CD4-positive, alpha-beta T cell treated with Interleukin-12 subunit alpha and Interleukin-12 subunit beta, for 1 hour (primary cell): ENCODE measurements around the gene WWOX.

ENCODE experiments used
- DNase-seq: peaks from one replicate; pipeline ENCODE4 v3.0.0-alpha.2; 2020

The WWOX gene

GRCh38 chr16:78368121-78369102, 269.0 kb downstream of the WWOX start:
- no peak for DNase-seq

DNA sequence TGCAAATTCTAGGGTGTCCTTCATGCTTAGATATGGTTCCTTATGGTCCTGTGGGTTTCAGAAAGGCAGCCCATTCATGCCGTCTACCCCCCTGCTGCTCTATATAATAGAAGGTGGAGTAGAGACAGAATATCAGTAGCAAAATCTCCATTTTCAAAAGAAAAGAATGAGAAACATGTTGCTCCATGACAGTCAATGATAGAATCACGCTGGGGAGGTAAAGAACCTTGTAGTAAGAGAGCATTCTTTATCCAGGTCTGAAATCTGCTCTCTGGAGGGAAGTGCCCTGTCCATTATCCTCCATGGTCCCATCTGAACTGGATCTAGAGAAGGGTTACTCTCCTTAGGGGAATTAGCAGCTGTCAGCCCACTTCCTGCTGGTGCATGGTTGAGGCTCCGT, 272.8 kb downstream of the WWOX start:
- DNase-seq = no peak

- DNase-seq = no peak
These were observed 275.7 kb downstream of the WWOX start for GRCh38 chr16:78375055-78375679.

DNA sequence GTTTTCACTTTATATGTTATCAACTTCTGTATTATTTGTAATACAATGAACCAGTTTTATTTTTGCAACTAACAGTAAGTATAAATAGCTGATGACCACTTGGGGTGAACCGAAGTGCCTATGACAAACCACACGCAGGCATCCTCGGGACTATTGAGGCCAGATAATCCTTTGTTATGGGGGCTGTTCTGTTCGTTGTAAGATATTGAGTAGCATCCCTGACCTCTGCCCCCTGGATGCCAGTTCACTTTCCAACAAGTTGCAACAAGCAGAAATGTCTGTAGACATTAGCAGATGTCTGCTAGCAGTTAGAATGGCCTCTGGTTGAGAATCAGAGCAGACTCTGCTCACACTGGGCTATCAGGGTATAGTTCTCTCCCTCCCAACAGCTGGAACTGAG, 277.0 kb downstream of the WWOX start:
- no peak for DNase-seq

- no peak for DNase-seq
These were observed 277.9 kb downstream of the WWOX start for GRCh38 chr16:78377312-78377711.

GRCh38 chr16:78381060-78381459, 281.6 kb downstream of the WWOX start:
- no peak for DNase-seq

DNA sequence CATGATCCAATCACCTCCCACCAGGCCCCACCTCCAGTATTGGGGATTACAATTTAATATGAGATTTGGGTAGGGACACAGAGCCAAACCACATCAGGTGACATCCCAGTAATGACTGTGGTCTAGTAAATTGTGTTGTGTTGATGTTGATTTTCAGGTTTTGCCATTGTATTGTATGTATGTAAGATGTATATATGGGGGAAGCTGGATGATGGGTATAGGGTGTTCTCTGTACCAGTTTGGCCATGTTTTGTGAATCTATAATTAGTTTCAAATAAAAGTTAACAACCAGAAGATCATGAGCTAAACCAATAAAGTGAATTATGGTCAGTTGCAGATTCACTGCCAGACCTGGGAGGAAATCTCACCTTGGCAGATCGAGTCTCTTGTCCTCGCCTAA, 283.7 kb downstream of the WWOX start:
- DNase-seq = no peak

DNA sequence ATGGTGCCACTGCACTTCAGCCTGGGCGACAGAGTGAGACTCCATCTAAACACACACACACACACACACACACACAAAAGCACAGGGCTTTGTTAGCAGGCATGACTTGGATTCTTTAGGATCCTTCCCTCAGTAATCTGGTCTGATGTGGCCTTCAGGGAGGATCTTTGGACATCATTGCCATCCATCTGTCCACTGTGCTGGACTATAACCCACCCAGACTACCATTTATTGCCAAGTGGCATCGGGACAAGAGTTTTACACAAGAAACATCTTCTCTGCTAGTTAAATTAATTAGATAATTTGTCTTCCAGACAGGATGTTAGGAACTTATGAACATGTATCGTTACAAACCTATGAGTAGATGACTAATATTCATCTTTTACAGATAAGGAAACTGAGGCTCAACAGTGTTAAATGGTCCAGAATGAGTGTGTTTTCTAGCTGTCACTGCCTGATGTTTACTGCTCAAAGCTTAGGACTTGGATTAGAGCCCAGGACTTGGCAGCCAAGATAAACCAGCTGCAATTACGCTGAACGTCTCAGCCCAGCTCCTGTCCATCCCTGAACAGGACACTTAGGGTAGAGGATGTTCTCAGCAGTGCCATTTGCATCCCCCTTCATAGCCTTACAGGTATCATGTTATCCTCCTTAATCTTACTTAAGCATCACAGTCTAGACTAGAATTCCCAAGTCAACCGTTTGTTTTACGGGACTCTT, 285.8 kb downstream of the WWOX start:
- no peak for DNase-seq

- DNase-seq = no peak
These were observed 287.3 kb downstream of the WWOX start for GRCh38 chr16:78386557-78387324.

DNA sequence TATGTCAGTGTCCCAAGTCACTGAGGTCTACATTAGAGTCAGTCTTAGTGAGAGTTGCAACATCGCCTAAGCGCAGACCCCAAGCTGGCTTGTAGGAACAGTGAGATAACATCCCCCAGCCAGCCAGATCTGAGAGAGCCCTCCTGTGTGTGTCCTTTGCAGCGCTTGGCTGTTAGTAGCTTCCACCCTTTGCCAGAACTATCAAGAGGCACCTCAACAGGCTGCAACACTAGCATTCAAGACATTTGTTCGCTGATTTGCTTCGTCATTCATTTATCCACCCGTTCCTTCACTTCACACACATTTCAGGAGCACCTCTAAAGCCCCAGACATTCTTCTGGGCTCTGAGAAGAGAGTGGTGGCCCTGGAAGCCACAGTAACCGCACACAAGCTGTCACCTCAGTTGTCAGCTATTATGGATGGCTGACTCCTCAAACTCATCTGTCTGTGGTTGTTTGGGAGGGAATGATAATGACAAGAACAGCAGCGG, 289.6 kb downstream of the WWOX start:
- no peak for DNase-seq

GRCh38 chr16:78390092-78390491, 290.6 kb downstream of the WWOX start:
- no peak for DNase-seq

GRCh38 chr16:78390508-78391324, 291.3 kb downstream of the WWOX start:
- DNase-seq = no peak

DNA sequence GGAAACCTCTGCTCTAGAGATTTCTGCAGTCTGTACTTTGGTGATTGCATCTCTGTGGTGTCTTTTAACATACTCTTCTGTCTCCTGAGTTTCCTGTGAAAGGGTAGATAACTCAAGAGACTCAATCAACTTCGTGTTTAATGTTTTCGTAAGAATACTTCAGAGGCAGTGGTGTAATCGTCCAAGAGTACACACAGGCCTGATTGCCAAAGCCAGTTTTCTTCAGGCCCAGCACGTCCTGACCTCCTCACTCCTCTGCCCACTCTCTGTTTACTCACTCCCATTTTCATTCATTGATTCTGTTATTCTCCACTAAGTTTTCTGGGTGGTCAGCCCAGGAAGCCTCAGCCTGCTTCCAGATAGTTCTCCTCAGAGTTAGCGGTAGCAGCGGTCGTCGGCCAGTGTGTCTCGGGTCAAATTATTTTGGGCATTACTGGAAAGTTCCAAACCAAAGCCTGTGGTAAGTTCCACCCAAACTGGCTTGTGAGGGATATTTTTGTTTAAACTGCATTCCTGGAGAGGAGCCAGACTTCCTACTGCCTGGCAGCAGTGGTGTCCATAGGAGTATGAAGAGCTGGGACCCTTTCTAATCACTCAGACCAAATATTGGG, 293.2 kb downstream of the WWOX start:
- DNase-seq = no peak

- no peak for DNase-seq
These were observed 295.6 kb downstream of the WWOX start for GRCh38 chr16:78395035-78395434.

DNA sequence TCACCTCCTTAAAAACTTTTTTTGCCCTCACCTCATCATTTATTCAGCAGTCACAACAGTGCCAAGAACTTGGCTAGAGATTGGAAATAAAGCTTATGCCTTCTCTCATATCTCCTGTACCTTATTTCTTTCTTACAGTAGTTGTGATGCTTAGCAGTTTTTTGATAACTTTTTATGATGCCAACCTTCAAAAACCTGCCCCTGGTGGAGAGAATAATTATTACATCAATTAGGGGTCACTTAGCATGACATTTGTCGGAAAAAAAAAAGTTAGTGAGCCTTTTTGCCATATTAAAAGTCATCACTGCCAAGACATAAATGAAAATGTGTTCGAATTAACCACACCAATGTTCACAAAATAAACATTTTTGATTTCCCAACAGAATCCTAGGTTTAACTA, 296.6 kb downstream of the WWOX start:
- DNase-seq = no peak

DNA sequence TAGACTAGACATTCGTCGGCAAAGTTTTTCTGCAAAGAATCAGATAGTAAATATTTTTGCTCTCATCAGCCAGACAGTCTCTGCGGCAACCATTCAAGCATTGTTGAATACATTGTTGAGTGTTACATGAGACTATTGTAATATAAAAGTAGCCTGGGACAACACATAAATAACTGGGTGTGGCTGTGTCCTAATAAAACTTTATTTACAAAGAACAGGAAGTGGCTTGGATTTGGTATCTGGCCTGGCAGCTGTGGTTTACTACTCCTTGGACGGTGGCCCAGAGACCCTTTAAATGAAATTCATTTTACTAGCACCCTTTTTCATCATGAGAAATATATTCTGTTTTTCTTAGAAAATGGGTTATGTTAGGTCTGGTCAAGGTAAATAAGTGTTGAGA, 297.2 kb downstream of the WWOX start:
- DNase-seq = no peak

DNA sequence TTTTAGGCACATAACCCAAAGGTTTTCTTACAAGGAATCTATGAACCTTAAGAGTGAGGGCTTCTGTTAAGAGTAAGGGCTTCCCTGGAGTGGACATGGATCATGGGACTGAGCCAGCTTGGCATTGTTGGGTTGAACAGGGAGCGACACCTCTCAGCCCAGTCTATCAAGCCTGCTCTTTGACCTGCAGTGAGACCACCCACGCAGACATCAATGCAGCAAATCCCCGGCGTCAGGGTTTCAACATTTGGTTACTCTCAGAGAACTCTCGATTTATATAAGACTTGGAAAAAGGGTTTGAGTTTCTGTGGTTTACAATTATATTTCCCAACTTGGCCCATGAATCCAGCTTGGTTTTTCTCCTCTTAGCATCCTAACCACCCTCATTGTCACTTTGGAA, 299.9 kb downstream of the WWOX start:
- DNase-seq = no peak

DNA sequence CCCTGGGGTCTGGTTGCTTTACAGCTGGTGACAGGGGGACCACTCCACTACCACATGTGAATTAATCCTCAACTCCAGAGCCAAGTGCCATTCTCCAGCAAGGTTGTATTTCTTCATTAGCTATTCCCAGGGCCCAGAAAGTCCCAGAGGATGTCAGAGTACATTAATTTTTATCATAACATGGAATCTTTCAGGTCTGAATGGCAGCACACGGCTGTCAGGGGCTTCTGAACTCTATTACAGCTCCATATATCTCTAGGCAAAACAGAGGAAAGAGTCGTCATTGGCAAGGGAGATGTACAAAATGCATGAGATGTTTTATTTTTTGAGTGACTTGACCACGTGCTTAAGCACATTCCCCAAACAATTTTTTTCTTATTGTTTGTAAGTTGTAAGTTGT, 303.4 kb downstream of the WWOX start:
- no peak for DNase-seq

DNA sequence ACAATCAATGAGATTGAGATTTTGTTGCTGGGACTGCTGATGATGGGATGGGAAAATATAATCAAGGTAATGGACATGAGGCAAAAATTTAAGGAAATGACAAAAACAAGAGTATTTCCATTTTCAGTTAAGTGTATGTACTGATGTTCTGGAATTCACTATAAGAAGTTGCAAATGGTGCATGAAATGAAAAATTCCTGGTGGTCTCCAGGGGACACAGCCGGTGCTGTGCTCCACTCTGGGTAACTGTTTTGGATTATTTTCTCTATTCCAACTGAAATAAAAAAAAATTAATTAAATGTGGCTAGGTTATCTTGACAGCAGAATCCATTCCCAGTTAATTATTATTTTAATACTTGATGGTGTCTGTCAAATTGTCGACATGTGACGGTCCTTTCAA, 305.6 kb downstream of the WWOX start:
- no peak for DNase-seq

DNA sequence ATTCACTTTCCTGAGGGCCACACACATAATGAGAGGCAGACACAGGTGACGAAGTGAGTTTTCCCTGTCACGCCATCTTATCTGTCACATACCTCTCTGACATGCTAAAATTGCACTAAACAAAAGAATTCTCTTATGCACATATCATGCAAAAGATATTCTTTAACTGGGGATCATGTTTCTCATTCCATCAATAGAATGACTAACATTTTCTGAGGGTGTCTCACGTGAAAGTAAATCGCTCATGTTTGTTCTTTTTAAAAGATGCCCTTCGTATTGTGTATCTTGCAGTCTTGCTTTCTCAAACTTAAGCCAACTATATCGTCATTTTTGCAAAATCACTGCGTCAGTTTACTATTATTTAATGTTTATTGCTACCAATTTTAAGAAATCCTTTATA, 306.4 kb downstream of the WWOX start:
- DNase-seq = no peak

- DNase-seq = no peak
These were observed 307.7 kb downstream of the WWOX start for GRCh38 chr16:78407191-78407590.
